Head of caudate nucleus (tissue), 42 donors: Measurements from ENCODE around the gene NRBF2.
"Not testable (repeated sequence)": the region's sequence is repeated elsewhere in the genome, so short reads cannot be mapped to it uniquely, and the experiment has no call there.

Experiments used
- DNase-seq, 42 donors: peaks; one replicate each; pipeline versions ENCODE4 v3.0.0 to v3.0.0-alpha.2; 2020 to 2021; ENCODE audit warnings: mixed read lengths in 7 of 42
- intact Hi-C: fragments of 100-400 bp; cut with DNase I; formaldehyde crosslinking; loops from one replicate; pipeline ENCODE4 v1.15.0; 2022

NRBF2 gene

DNA sequence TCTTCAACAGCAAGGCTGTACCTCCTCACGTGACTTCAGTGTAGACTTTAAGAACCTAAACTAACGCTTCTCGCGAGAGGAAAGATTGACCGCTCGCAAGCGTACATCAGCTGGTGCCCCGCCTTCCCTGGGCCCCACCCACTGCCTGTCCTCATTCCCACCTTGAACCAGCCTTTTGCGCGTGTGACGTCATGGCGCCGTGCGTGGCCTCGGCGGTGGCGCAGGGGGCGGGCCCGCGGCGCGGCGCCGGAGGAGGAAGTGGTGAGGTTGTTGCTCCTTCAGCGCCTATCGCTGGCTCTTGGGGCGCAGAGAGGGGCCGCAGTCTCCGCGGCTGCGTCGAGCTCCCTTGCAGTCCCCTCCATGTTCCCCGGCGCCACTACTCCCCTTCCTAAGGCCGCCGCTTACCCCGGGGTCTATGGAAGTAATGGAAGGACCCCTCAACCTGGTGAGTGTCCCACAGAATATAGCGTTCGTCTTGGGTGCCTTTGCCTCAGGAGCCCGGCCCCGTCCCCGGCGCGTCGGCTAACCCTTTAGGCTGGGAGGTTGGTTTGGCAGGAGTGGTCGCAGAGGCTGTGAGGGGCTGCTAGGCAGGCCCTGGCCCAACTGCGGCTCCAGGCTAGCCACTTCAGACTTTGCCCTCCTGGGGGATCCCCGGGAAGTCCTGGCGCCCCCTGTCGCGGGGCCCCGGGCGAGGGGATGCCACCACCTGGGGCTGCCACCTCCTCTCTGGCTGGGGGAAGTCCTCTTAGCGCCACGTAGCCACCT lies at the start of gene NRBF2:
TSS of gene NRBF2 (plus strand) at position 273 of the 765 bp plus-strand sequence. CDS start at position 416, 143 bp downstream.
- intact Hi-C loops = no loop called here

DNA sequence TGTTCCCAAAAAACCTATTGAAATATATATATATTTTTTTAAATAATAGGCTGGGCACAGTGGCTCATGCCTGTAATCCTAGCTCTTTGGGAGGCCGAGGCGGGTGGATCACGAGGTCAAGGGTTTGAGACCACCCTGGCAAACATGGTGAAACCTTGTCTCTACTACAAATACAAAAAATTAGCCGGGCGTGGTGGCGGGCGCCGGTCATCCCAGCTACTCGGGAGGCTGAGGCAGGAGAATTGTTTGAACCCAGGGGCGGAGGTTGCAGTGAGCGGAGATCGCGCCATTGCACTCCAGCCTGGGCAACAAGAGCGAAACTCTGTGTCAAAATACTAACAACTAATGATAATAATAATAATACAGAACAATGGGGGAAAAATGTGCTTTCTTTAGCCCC lies 49.7 kb upstream of the NRBF2 start:
- DNase-seq = not testable (repeated sequence)
- intact Hi-C loops = loop anchor here (10.0 kb wide), 1 partner anchor 489 kb away; no protein-coding TSS in a partner anchor

More for the DNA sequence above, at the start of gene NRBF2:
- peak; percentile 90 to 99 (median 96) for DNase-seq

DNA sequence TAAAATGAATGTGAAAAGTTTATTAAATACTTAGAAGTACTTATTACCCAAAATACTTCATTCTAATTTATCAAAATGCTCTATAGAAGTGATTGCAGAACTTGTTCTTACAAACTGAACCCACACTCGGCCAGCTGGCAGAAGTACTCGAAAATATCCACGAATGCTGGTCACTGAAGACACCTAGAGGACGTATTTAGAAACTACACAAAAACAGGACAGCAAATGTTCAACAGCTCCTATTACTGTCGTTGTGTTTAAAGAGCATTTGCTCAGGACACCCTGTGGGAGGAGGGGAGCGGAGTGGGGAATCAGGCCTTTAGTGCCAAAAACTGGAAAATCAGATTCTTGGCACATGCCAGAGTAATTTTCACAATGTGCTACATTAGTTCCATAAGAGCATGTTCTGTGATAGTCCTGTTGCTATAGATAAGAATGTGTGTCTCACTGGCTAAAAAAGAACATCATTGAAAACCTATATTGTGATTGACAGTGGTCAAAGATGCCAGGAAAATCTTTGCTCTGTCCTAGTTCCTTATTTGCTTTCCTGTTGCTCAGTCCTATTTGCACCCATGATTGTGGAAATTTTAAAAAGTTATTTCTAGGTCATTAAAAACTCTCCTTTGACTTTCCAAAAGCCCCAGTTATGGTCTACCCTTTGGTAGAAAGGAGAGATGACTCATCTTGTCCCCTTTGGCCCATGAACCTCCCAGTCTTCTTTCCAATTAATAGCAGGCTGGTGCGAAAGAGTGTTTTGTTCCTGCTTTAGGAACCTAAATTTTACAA lies 49.0 kb upstream of the NRBF2 start:
- intact Hi-C loops = loop anchor here (10.0 kb wide), 1 partner anchor 489 kb away; no protein-coding TSS in a partner anchor
- DNase-seq = peak; percentile 9 to 82 (median 54)

DNA sequence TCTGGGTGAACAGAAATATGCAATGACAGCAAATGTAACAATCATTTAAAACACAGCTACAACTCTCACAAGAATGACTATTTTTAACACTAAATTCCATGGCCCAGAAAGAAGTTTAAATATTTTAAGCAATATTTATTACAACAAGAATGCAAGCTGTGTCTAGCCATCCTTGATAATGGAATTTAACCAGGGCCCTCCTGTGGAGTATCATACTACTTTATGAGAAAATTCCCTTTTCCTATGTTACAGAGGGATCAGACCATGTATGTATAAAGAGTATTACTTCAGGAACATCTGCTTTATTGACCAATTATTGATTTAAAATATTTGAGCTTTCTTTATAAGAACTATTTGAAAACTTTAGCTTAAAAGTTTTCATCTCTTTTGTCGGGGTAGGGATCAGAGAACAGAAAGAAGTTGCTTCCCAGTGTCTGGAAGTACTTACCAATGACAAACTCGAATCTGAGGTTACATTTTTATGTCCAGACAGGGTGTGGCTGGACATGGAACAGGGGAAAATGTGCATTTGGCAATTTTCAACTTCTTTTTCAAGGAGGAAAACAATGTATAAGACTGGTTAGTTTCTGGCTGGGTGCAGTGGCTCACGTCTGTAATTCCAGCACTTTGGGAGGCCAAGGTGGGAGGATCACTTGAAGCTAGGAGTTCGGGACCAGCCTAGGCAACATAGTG lies 48.3 kb upstream of the NRBF2 start:
- intact Hi-C loops = loop anchor here (10.0 kb wide), 1 partner anchor 490 kb away; no protein-coding TSS in a partner anchor
- no peak for DNase-seq

DNA sequence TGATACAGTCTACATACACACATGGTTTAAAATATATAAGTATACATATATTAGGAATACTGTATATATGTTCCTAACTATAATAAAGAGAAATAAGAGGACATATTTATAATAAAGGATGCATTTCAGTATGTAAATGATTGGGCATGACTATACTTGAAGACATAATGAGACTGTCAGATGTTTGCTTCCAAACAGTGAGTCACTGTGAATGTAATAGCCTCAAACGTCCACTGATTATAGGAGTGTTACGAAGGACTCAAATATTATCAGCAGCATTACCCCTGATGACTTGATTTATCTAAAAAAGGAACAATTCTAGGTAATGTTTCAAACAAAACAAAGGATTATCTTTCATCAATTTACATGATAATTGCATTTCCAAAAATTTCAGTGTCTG lies 39.9 kb upstream of the NRBF2 start:
- DNase-seq = no peak
- intact Hi-C loops = no loop called here

DNA sequence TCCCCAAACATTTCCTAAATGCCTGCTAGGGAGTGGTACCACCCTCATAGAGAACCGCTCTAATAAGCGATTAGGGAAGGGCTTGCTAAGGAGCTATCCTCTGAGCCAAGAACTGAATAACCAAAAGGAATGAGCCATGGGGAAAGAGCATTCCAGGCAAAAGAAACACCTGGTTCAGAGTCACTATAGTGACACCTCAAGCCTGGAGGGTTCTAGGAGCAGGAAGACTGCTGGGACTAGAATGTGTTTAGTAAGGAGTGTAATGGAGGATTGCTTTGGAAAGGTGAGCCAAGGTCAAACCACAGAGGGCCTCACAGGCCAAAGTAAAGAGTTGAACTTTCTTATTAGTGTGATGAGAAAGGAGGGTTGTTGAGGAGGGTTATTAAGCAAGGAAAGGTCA lies 38.7 kb upstream of the NRBF2 start:
- DNase-seq = no peak
- intact Hi-C loops = no loop called here

DNA sequence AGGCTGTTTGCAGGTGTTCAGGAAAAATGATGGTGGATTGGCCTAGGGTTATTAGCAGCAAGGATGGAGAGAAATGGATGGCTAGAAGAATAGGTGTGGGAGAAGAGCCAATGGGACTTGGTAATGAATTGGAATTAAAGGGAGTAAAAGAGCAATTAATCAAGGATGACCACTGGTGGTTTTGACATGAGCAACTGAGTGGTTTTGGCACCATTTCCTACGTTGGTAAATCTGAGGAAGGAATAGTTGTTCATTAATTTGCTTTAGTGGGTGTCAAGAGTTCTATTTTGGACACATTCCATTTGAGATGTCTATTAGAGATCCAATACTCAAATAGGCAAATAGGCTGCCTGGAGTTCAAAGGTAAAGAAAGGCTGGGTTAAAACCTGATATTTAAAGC lies 38.2 kb upstream of the NRBF2 start:
- intact Hi-C loops = no loop called here
- DNase-seq = no peak

DNA sequence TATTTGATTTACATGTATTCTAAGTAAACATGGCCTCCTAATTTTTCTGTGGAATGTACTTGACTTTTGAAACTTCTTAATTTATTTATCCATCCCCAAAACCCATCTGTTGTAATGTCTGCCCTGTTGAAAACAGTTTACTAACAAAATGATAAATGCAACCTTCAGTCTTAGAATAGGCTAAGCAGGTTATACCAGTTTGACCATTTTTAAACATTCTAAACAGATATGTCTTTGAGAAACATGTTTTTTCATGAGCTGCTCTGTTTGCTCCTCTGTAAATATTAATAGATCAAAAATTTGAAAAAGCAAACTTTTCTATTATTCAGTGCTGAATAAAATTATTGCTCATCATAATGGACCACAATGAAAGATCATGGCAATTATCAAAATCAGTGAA lies 33.4 kb upstream of the NRBF2 start:
- intact Hi-C loops = no loop called here

DNA sequence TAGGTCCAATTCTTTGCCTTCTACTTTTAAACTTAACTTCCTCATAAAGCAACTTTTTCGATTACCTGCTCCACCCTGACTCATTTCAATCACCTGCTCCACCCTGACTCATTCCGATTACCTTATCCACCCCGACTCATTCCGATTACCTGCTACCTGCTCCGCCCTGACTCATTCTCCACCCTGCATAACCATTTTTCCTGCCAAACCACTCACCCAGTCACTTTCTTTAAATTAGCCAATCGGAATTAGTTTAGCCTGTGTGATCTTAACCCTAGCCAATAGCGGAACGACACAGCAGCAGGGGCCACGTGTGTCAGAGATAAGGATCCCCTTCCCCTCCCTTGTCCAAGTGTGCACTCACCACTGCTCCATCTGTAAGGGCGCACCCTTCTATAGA lies 32.0 kb upstream of the NRBF2 start:
- intact Hi-C loops = not testable (repeated sequence)

More for the DNA sequence above, 33.4 kb upstream of the NRBF2 start:
- DNase-seq = no peak

DNA sequence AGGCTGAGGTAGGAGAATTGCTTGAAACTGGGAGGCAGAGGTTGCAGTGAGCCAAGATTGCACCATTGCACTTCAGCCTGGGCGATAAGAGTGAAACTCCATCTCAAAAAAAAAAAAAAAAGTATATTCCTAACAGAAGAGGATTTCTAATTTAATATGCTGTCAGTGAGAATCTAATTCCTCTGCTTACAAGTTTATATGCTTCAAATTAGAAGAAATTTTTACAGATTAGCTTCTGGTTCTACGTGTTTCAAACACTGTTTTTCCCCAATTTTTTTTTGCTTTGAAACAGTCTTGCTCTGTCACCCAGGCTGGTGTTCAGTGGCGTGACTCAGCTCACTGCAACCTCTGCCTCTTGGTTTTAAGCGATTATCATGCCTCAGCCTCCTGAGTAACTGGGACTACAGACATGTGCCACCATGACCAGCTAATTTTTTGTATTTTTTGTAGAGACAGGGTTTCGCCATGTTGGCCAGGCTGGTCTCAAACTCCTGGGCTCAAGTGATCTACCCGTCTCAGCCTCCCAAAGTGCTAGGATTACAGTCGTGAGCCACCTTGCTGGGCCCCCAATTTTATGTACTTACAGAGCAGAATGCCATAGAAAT lies 30.7 kb upstream of the NRBF2 start:
- intact Hi-C loops, DNase-seq: not testable (repeated sequence)

More for the DNA sequence above, 32.0 kb upstream of the NRBF2 start:
- DNase-seq = not testable (repeated sequence)

DNA sequence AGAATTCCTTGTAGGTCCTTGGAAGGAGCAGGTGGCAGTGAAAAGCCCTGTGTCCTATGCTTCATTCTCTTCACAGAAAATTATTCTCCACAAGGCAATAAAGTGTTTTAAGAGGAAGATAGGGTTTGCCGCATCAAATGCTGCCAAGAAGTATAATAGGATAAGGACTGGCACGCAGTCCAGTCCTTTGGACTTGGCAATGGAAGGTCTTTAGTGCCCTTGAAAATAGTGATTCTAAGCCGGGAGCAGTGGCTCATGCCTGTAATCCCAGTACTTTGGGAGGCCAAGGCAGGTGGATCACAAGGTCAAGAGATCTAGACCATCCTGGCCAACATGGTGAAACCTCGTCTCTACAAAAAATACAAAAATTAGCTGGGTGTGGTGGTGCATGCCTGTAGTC lies 29.9 kb upstream of the NRBF2 start:
- DNase-seq, intact Hi-C loops: not testable (repeated sequence)

DNA sequence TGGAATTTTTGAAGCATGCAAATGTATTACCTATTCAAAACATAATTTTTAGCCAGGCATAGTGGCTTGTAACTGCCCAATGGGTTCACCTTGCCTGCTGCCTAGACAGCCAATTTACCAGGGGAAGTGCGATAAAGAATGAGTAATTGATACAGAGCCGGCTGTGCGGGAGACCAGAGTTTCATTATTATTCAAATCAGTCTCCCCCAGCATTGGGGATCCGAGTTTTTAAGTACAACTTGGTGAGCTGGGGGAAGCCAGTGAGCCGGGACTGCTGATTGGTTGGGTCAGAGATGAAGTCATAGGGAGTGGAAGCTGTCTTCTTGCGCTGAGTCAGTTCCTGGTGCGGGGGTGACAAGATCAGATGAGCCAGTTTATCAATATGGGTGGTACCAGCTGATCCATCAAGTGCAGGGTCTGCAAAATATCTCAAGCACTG lies 29.1 kb upstream of the NRBF2 start:
- intact Hi-C loops = no loop called here
- no peak for DNase-seq

DNA sequence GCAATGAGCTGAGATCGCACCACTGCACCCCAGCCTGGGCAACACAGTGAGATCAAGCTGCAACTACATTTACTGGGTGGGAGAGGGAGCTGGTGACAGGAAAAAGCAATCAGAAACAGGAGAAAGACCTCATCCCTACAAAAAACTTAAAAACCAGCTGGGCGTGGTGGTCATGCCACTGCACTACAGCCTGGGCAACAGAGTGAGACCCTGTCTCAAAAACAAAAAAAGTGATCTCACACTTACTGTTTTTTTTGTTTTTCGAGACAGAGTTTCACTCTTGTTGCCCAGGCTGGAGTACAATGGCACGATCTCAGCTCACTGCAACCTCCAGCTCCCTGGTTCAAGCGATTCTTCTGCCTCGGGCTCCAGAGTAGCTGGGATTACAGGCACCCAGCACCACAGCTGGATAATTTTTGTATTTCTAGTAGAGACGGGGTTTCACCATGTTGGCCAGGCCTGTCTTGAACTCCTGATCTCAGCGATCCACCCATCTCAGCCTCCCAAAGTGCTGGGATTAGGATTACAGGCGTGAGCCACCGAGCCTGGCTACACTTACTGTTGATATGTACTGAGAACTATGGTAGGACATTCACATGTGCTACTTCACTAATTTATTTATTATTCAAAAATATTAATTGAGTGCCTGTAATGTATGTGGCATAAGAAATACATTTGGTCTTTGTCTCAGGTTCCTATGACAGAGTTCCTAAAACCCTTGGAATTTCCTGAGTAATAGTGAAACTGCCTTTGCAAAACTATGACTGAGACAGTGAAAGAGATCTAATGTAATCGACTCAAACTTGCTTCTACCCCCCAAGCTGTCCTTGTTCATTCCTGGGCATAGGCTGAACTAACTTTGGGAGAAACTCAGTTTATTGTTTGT lies 27.7 kb upstream of the NRBF2 start:
- DNase-seq = no peak
- intact Hi-C loops = no loop called here

DNA sequence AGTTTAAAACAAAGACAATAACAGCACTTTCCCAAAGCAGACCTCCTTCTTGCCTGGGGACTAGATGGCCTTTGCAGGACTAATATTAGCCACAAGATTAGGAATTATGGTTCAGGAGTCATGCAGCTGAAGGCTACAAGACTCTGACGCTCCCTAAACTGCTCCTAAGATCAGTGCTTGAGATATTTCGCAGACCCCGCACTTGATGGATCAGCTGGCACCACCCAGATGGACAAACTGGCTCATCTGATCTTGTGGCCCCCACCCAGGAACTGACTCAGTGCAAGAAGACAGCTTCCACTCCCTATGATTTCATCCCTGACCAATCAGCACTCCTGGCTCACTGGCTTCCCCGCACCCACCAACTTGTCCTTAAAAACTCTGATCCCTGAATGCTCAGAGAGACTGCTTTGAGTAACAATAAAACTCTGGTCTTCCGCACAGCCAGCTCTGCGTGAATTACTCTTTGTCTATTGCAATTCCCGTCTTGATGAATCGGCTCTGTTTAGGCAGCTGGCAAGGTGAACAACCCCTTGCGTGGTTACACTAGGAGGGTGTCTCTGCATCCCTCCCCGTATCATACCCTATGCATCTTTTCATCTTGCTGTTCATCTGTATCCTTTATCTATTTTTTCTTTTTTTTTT lies 26.9 kb upstream of the NRBF2 start:
- DNase-seq = peak in 9 of 42 donors; percentile 3 to 38 (median 15)
- intact Hi-C loops = no loop called here

DNA sequence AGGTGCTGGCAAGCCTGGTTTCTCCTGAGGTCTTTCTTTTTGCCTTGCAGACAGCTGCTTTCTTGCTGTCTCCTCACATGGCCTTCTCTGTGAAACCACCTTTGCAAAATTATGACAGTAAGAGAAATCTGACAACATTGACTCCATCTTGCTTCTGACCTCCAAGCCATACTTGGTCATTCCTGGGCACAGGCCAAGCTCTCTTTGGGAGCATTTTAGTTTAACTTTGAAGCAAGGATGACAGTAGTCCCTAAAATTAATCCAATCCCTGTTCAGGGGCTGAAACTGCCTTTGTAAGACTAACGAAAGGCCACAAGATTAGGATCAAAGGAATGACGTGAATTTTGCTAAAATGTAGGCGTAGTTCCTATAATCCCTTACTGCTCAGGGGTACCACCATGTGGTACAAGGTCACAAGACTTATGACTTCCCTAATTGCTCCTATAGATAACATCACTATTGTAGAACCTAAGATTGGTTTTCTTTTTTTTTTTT lies 25.1 kb upstream of the NRBF2 start:
- no peak for DNase-seq
- intact Hi-C loops = no loop called here

DNA sequence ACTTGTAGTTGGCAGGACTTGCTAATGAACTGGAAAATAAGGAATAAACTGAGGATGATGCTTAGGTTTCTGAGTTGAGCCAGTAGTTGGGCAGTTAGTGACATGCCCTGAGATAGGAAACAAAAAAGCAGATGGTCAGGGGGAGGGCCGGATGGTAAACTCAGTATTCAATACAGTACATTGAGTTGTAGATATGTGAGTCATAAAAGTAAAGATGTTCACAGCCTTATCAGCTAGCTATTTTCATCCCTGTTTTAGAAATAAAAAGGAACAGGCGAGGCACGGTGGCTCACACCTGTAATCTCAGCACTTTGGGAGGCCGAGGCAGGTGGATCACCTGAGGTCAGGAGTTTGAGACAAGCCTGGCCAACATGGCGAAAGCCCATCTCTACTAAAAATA lies 22.2 kb upstream of the NRBF2 start:
- no peak for DNase-seq

DNA sequence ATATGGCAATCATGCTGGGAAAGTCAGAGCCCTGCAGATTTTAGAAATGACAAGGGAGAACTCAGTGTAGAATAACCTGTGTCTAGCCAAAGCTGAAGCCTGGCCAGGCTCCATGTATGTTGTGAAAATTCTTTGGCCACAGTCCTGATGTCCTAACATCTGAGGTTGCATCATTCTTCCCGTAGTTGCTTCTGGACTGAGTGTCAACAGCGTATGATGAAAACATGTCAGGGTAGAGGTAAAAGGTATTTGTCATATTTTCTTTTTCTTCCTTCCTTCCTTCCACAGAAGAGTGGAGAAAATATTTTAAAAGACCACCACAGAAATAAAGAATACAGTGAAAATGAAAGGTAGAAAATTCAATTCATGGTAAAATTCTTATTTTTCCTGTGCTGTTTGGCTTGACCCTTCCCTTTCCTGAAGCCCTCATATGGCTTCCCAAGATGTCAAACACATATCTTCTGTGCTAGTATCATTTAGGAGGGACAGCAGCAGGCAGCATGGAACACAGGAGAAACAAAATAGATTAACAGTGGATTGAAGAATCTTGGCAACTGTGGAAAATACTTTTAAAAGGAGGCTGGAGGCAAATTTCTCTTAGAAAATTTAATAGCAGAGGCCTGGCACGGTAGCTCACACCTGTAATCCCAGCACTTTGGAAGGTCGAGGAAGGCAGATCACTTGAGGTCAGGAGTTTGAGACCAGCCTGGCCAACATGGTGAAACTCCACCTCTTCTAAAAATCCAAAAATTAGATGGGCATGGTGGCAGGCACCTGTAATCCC lies 18.9 kb upstream of the NRBF2 start:
- peak in 8 of 42 donors; percentile 5 to 40 (median 15) for DNase-seq
- intact Hi-C loops = no loop called here

More for the DNA sequence above, 22.2 kb upstream of the NRBF2 start:
- intact Hi-C loops = no loop called here
